PC-9 (cell line): ENCODE measurements around the gene ULK2. TPM values are rescaled to one million over a fixed set of nuclear protein-coding genes. Genes with fewer than 3 reads are reported as not detected.

ENCODE experiments used
- BruUV-seq: library from RNA; stranded (reverse); fragments of 400-500 nt; replicated peaks from 2 replicates; lab custom pipeline; 2021; lab: Mats Ljungman, UMichigan
- CTCF ChIA-PET: fragments of 300-600 bp; sonication (Branson Sonifier 250); formaldehyde crosslinking; loops from one replicate; lab custom pipeline; 2022; ENCODE audit warnings: antibody characterized with exemption; lab: Charles Lee
- POLR2A ChIA-PET: fragments of 300-600 bp; sonication (Branson Sonifier 250); formaldehyde crosslinking; loops from one replicate; lab custom pipeline; 2022; ENCODE audit warnings: antibody characterized with exemption; ENCODE audit not compliant: unreplicated experiment; lab: Charles Lee
- DNase-seq, 2 experiments: peaks; one replicate each; pipeline versions ENCODE4 v3.0.0 to v3.0.0-alpha.2; 2015 to 2022; ENCODE audit warnings: mixed read lengths in 1 of 2
- H2AFZ ChIP-seq: fragments of 200-600 bp; sonication (generic); 2 replicates; pipeline ENCODE4 v1.8.1; 2017; ENCODE audit warnings: antibody characterized with exemption
- H3F3A ChIP-seq: fragments of 200-600 bp; sonication (generic); 2 replicates; pipeline ENCODE4 v1.8.1; 2017; ENCODE audit warnings: antibody characterized with exemption, mild to moderate bottlenecking, low read depth; ENCODE audit not compliant: insufficient read depth
- H3K27ac ChIP-seq: fragments of 200-600 bp; sonication (generic); 2 replicates; pipeline ENCODE4 v1.6.1; 2016; ENCODE audit warnings: mixed run types
- H3K27me3 ChIP-seq: fragments of 200-600 bp; sonication (generic); 2 replicates; pipeline ENCODE4 v1.6.1; 2016; ENCODE audit warnings: low read depth, mixed run types; ENCODE audit not compliant: insufficient read depth
- H3K36me3 ChIP-seq: fragments of 200-600 bp; sonication (generic); 2 replicates; pipeline ENCODE4 v1.6.1; 2016; ENCODE audit warnings: low read depth, mixed run types
- H3K4me1 ChIP-seq: fragments of 200-600 bp; sonication (generic); replicated peaks from 2 replicates; pipeline ENCODE4 v1.6.1; 2016; ENCODE audit warnings: mixed run types; ENCODE audit not compliant: insufficient read depth
- H3K4me2 ChIP-seq: fragments of 200-600 bp; sonication (generic); 2 replicates; pipeline ENCODE4 v1.6.1; 2017; ENCODE audit warnings: mixed run types
- H3K4me3 ChIP-seq: fragments of 200-600 bp; sonication (generic); 2 replicates; pipeline ENCODE4 v1.6.1; 2016; ENCODE audit warnings: mixed run types
- H3K79me2 ChIP-seq: fragments of 200-600 bp; sonication (generic); 2 replicates; pipeline ENCODE4 v1.6.1; 2017; ENCODE audit warnings: low read depth, mixed run types
- H3K9me2 ChIP-seq: fragments of 200-600 bp; sonication (generic); 2 replicates; pipeline ENCODE4 v1.8.1; 2017; ENCODE audit warnings: mild to moderate bottlenecking; ENCODE audit not compliant: insufficient read depth
- H3K9me3 ChIP-seq: fragments of 200-600 bp; sonication (generic); 2 replicates; pipeline ENCODE4 v1.8.1; 2016; ENCODE audit warnings: low read depth; ENCODE audit not compliant: insufficient read depth
- H4K20me1 ChIP-seq: fragments of 200-600 bp; sonication (generic); 2 replicates; pipeline ENCODE4 v1.8.1; 2017; ENCODE audit not compliant: insufficient read depth
- CTCF ChIP-seq: fragments of 200-600 bp; sonication (generic); conservative IDR thresholded peaks from 2 replicates; pipeline ENCODE4 v1.6.1; 2017; ENCODE audit warnings: mixed run types, antibody characterized with exemption, mild to moderate bottlenecking, moderate library complexity
- EZH2 ChIP-seq: fragments of 200-600 bp; sonication (generic); IDR thresholded peaks from 2 replicates; pipeline ENCODE4 v1.8.0; 2017; ENCODE audit warnings: antibody characterized with exemption, low read depth
- intact Hi-C: fragments of 100-400 bp; cut with micrococcal nuclease; formaldehyde crosslinking; loops from one replicate; pipeline ENCODE4 v1.10.0; 2022; ENCODE audit not compliant: unreplicated experiment
- total RNA-seq: library from RNA; stranded (reverse); gene quantifications from 2 replicates; pipeline ENCODE4 v1.2.3, GENCODE V29; 2021

The ULK2 gene
- total RNA-seq, 1 experiment from 2014 or later = 8.7 TPM

GRCh38 chr17:19781488-19782458 lies 86.0 kb downstream of the ULK2 start:
- BruUV-seq = no TSS peak
- Histone ChIP-seq H3K79me2 (no peaks in the 10 kb centered on the region), H3K27me3 (no peaks in the 10 kb centered on the region), H3K27ac (no peak overlapping the region), H2AFZ (no peak overlapping the region), H3K4me3 (no peak overlapping the region), H3F3A (no peaks in the 10 kb centered on the region; the same call in 1 of the 2 replicates), H3K36me3 (no peaks in the 10 kb centered on the region), H3K9me3 (no peaks in the 10 kb centered on the region), H3K9me2 (no peaks in the 10 kb centered on the region), H3K4me2 (no peak overlapping the region), H3K4me1 (no peaks in the 10 kb centered on the region), H4K20me1 (no peaks in the 10 kb centered on the region)
- TF ChIP-seq EZH2 (no peak), CTCF (no peak)
- CTCF ChIA-PET = interaction anchor here (0.6 kb wide), 2 partner anchors 293 to 497 kb away, joined by 3 to 6 read pairs; no protein-coding TSS in a partner anchor
- intact Hi-C loops = no loop called here
- peak in 1 of 2 experiments; percentile 46 for DNase-seq
- POLR2A ChIA-PET = no interaction called here

GRCh38 chr17:19780846-19781245 lies 86.9 kb downstream of the ULK2 start:
- Histone ChIP-seq H3K4me2 (no peak overlapping the region), H3K4me3 (no peak overlapping the region), H3K36me3 (no peaks in the 10 kb centered on the region), H3K27ac (no peak overlapping the region), H3F3A (no peaks in the 10 kb centered on the region; the same call in 1 of the 2 replicates), H4K20me1 (no peaks in the 10 kb centered on the region), H3K4me1 (no peaks in the 10 kb centered on the region), H3K79me2 (no peaks in the 10 kb centered on the region), H3K9me2 (no peaks in the 10 kb centered on the region), H3K27me3 (no peaks in the 10 kb centered on the region), H2AFZ (no peak overlapping the region), H3K9me3 (no peaks in the 10 kb centered on the region)
- TF ChIP-seq CTCF = no peak
- TF ChIP-seq EZH2 = no peak
- no peak for DNase-seq
- ChIA-PET POLR2A (interaction anchor here (0.6 kb wide), 1 partner anchor 177 kb away, joined by 3 read pairs; no protein-coding TSS in a partner anchor), CTCF (no interaction called here)
- no TSS peak for BruUV-seq
- intact Hi-C loops = no loop called here

- Histone ChIP-seq H3K79me2 (no peaks in the 10 kb centered on the region), H3K4me2 (no peak overlapping the region), H4K20me1 (no peaks in the 10 kb centered on the region), H3K9me2 (no peaks in the 10 kb centered on the region), H3F3A (no peaks in the 10 kb centered on the region; the same call in 1 of the 2 replicates), H3K27ac (no peak overlapping the region), H3K9me3 (no peaks in the 10 kb centered on the region), H2AFZ (no peak overlapping the region), H3K4me1 (peaks cover 9% of the 10 kb centered on the region), H3K36me3 (no peaks in the 10 kb centered on the region), H3K27me3 (no peaks in the 10 kb centered on the region), H3K4me3 (no peak overlapping the region)
- POLR2A ChIA-PET = no interaction called here
- TF ChIP-seq CTCF (no peak), EZH2 (no peak)
- CTCF ChIA-PET = interaction anchor here (0.7 kb wide), 1 partner anchor 289 kb away, joined by 3 read pairs; no protein-coding TSS in a partner anchor
- no peak for DNase-seq
- intact Hi-C loops = no loop called here
- no TSS peak for BruUV-seq
These were observed 94.2 kb downstream of the ULK2 start for GRCh38 chr17:19773534-19773933.
